ENCODE measurements around the gene COL7A1. TPM values are rescaled to one million over a fixed set of nuclear protein-coding genes. Genes with fewer than 3 reads are reported as not detected.

COL7A1 gene
- total RNA-seq, 2 experiments from 2014 or later, result 4.1 to 10.8 TPM

DNA sequence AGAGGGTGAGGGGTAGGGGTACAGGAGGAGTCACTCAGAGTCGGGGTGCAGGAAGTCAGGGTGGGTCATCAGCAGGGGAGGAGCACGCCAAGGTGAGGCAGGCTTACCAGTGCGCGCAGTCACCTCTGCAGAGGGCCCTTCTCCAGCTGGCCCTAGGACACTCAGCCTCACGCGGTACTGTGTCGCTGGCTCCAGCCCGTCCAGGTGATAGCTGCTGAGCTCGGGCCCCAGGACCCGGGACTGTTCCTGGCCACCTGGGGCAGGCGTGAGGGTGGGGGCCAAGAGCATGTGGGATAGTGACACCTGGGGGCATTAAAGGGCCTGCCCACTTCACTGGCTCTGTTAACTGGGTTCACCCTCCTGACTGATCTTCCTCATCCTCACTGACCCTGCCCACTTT lies 7.4 kb downstream of the COL7A1 start:
- Histone ChIP-seq H3K79me2 (ENCODE audit: insufficient read depth, low read depth, low read length) (no peaks in the 10 kb centered on the region), H3K27ac (ENCODE audit: low read depth, low read length, poor library complexity, severe bottlenecking) (no peak overlapping the region), H3K9me2 (ENCODE audit: insufficient read depth, low read length) (no peaks in the 10 kb centered on the region), H3K36me3 (ENCODE audit: insufficient read depth, low read length) (no peaks in the 10 kb centered on the region), H3K4me3 (ENCODE audit: low read depth, low read length, poor library complexity, severe bottlenecking) (no peak overlapping the region), H4K20me1 (ENCODE audit: insufficient read depth, low read length) (no peaks in the 10 kb centered on the region), H3K9me3 (ENCODE audit: low read length) (no peaks in the 10 kb centered on the region), H3K4me1 (ENCODE audit: insufficient read depth, low read length, poor library complexity, severe bottlenecking) (no peaks in the 10 kb centered on the region), H2AFZ (ENCODE audit: low read length) (no peak overlapping the region), H3K4me2 (ENCODE audit: low read length) (no peak overlapping the region)
- CTCF ChIA-PET (ENCODE audit: unreplicated experiment), result no interaction called here
- TF ChIP-seq EZH2phosphoT487 (IDR thresholded peaks at IDR 0.05; ENCODE audit: borderline replicate concordance, low read depth, low read length), result no peak
- TF ChIP-seq, protein P1, sequence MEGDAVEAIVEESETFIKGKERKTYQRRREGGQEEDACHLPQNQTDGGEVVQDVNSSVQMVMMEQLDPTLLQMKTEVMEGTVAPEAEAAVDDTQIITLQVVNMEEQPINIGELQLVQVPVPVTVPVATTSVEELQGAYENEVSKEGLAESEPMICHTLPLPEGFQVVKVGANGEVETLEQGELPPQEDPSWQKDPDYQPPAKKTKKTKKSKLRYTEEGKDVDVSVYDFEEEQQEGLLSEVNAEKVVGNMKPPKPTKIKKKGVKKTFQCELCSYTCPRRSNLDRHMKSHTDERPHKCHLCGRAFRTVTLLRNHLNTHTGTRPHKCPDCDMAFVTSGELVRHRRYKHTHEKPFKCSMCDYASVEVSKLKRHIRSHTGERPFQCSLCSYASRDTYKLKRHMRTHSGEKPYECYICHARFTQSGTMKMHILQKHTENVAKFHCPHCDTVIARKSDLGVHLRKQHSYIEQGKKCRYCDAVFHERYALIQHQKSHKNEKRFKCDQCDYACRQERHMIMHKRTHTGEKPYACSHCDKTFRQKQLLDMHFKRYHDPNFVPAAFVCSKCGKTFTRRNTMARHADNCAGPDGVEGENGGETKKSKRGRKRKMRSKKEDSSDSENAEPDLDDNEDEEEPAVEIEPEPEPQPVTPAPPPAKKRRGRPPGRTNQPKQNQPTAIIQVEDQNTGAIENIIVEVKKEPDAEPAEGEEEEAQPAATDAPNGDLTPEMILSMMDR (conservative IDR thresholded peaks at IDR 0.05; ENCODE audit: low read length), result no peak
- POLR2A ChIA-PET, result no interaction called here
- intact Hi-C loops (cut with micrococcal nuclease; ENCODE audit: unreplicated experiment), result no loop called here
- BruUV-seq (replicated peaks), result no TSS peak
- DNase-seq (ENCODE audit: low spot score), result no peak

- no peaks in the 10 kb centered on the region for H3K79me2 ChIP-seq (ENCODE audit: insufficient read depth, low read depth, low read length)
- no peak for TF ChIP-seq EZH2phosphoT487 (IDR thresholded peaks at IDR 0.05; ENCODE audit: borderline replicate concordance, low read depth, low read length)
- TF ChIP-seq, protein P1 (conservative IDR thresholded peaks at IDR 0.05; ENCODE audit: low read length), result no peak
- H2AFZ ChIP-seq (ENCODE audit: low read length), result no peak overlapping the region
- no peak for DNase-seq (ENCODE audit: low spot score)
- ChIA-PET CTCF (ENCODE audit: unreplicated experiment) (no interaction called here), POLR2A (no interaction called here)
- H3K4me1 ChIP-seq (ENCODE audit: insufficient read depth, low read length, poor library complexity, severe bottlenecking), result no peaks in the 10 kb centered on the region
- no TSS peak for BruUV-seq (replicated peaks)
- no peaks in the 10 kb centered on the region for H3K36me3 ChIP-seq (ENCODE audit: insufficient read depth, low read length)
- no peak overlapping the region for H3K4me2 ChIP-seq (ENCODE audit: low read length)
- H3K9me2 ChIP-seq (ENCODE audit: insufficient read depth, low read length), result no peaks in the 10 kb centered on the region
- no peak overlapping the region for H3K27ac ChIP-seq (ENCODE audit: low read depth, low read length, poor library complexity, severe bottlenecking)
- H3K4me3 ChIP-seq (ENCODE audit: low read depth, low read length, poor library complexity, severe bottlenecking), result no peak overlapping the region
- H3K9me3 ChIP-seq (ENCODE audit: low read length), result no peaks in the 10 kb centered on the region
- intact Hi-C loops (cut with micrococcal nuclease; ENCODE audit: unreplicated experiment), result no loop called here
- H4K20me1 ChIP-seq (ENCODE audit: insufficient read depth, low read length), result no peaks in the 10 kb centered on the region
These were observed 9.7 kb downstream of the COL7A1 start for GRCh38 chr3:48585411-48585810.

DNA sequence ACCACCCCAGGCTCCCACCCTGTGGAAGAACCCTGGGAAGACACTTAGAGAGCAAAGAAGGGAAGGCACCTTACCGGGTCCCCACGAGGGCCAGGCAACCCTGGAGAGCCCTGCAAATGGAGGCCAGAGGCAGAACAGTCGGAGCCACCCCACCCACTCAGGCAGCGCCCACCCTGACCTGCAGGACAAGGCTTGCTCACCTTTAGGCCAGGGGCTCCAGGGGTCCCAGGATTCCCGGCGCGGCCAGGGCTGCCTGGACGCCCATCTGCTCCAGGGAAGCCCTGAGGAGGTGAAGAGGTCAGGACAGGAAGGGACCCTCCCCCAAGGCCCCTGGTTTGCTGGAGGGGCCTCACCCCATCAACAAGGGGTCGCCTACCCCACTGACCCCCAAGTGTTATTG lies 10.3 kb downstream of the COL7A1 start:
- Histone ChIP-seq H3K4me3 (ENCODE audit: low read depth, low read length, poor library complexity, severe bottlenecking) (no peak overlapping the region), H3K36me3 (ENCODE audit: insufficient read depth, low read length) (no peaks in the 10 kb centered on the region), H3K9me2 (ENCODE audit: insufficient read depth, low read length) (no peaks in the 10 kb centered on the region), H2AFZ (ENCODE audit: low read length) (no peak overlapping the region), H3K9me3 (ENCODE audit: low read length) (no peaks in the 10 kb centered on the region), H3K27ac (ENCODE audit: low read depth, low read length, poor library complexity, severe bottlenecking) (no peak overlapping the region), H4K20me1 (ENCODE audit: insufficient read depth, low read length) (no peaks in the 10 kb centered on the region), H3K79me2 (ENCODE audit: insufficient read depth, low read depth, low read length) (no peaks in the 10 kb centered on the region), H3K4me1 (ENCODE audit: insufficient read depth, low read length, poor library complexity, severe bottlenecking) (no peaks in the 10 kb centered on the region), H3K4me2 (ENCODE audit: low read length) (no peak overlapping the region)
- intact Hi-C loops (cut with micrococcal nuclease; ENCODE audit: unreplicated experiment), result no loop called here
- TF ChIP-seq, protein P1 (conservative IDR thresholded peaks at IDR 0.05; ENCODE audit: low read length), result no peak
- TF ChIP-seq EZH2phosphoT487 (IDR thresholded peaks at IDR 0.05; ENCODE audit: borderline replicate concordance, low read depth, low read length), result no peak
- BruUV-seq (replicated peaks), result no TSS peak
- DNase-seq (ENCODE audit: low spot score), result no peak
- ChIA-PET CTCF (ENCODE audit: unreplicated experiment) (no interaction called here), POLR2A (no interaction called here)
